RPMI8226 (cell line): ENCODE results near the gene IRX2.

Experiments used
- DNase-seq: peaks from one replicate; pipeline ENCODE4 v3.0.0-alpha.2; 2015

Gene IRX2

GRCh38 chr5:2711446-2712425, 39.7 kb downstream of the IRX2 start:
- no peak for DNase-seq

GRCh38 chr5:2710910-2711309, 40.6 kb downstream of the IRX2 start:
- DNase-seq: peak; percentile 18

GRCh38 chr5:2709976-2710689, 41.3 kb downstream of the IRX2 start:
- DNase-seq: no peak

DNA sequence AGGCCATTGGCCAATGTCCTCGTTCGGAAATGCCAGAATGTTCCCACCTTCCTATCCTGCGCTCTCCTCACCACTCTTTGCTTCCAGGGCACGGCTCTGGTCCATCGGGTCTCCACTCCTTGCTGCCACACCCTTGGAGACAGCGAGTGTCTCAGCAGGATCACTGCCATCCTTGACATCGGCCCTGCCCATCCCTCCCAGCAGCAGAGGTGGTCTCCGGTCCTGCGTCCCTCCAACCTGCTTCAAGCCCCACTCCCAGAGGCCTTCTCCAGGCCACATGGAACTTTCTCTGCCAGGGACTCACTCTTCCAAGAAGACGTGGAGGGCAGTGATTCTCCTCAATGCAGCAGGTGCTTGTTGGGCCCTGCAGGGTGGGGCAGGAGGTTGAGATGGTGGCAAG, 42.7 kb downstream of the IRX2 start:
- no peak for DNase-seq

DNA sequence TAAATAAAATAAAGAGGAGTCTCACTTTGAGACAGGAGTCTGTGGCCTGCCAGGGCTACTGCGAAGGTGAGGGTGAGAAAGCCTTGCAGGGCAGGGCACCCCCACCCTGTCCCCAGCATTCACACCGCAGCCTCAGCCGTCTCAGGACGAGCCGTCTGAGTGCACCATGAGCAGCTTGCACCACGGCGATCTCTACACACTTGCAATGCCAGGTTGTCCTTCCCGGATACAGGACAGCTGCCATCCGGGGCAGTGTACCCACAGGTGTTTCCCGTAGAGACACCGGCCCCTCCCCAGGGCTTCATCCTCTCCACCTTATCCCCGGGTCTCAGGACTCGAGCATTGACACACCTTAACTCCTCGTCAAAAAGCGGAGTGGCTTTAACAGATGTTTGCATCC, 43.3 kb downstream of the IRX2 start:
- no peak for DNase-seq

- DNase-seq: no peak
Observed at GRCh38 chr5:2705861-2706260, 45.6 kb downstream of the IRX2 start.

GRCh38 chr5:2704806-2705645, 46.5 kb downstream of the IRX2 start:
- no peak for DNase-seq

DNA sequence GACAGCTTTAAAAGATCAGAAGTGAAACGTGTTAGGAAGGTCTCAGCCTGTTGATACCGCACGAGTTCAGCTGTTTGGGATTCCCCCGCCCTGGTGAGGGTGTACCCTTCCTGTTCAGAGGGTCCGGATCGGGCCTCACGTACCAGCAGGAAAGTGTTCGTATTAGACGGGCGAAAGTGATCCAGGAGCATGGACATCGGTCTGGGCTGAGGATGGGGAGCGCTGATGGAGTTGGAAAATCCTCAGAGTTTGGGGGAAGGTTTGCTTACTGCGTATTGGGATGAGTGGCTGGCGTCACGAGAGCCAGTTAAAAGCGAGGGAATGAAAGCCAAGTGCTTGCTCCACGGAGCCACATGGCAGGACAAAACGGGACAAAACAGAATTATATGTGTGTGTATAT, 47.4 kb downstream of the IRX2 start:
- no peak for DNase-seq

- DNase-seq: no peak
Observed at GRCh38 chr5:2703615-2704014, 47.9 kb downstream of the IRX2 start.

GRCh38 chr5:2703041-2703440, 48.4 kb downstream of the IRX2 start:
- no peak for DNase-seq

GRCh38 chr5:2702096-2702879, 49.2 kb downstream of the IRX2 start:
- no peak for DNase-seq

DNA sequence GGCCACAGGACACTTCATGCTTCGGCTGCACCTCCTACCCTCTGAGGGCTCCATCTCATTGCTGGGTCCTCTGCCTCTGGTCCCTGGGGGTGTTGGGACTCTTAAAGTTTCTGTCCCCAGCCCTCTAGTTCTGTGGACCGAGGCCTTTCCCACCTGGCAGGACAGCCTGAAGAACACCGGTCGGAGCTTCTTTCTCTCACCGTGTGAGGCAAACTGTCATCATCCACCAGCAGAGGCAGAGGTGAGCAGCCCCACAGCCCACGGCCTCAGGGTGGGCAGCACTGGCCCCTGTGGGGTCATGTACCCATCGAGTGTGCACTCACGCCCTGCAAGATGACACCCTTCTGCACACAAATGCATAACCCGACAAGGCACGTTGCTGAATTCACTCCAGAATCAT, 49.9 kb downstream of the IRX2 start:
- DNase-seq: no peak

DNA sequence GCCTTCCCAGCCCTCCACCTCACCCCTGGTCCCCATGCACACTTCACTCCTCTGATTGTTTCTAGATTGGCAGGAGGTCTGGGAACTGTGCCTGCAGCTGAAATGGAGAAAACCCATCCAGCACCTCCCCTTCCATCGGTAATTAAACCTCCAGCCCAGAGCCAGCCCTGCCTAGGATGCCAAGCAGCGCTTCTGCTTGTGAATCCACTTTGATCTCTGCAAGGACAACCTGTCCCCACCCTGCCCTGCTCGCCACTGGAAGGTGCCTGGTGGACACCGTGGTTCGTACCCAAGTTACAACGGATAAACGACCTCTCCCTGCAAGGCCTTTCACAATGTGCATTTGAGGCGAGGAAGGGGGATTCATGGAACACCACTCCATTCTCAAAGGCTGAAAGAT, 50.6 kb downstream of the IRX2 start:
- no peak for DNase-seq

DNA sequence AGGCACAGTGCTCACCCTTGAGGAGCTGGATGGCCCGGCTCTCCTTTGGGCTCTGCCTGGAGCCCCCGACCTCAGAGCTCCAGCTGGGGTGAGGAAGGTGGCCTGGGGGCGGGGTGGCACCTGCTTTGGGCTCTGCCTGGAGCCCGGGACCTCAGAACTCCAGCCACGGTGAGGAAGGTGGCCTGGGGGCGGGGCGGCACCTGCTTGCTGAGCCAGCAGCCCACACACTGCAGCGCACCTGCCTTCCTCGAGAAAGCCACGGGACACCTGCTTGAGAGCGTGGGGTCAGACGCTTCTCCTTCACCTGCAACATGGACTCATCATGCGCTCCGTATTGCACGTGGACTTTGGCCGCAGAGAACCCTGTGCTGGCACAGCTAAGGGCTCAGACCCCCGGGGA, 51.8 kb downstream of the IRX2 start:
- peak; percentile 78 for DNase-seq

DNA sequence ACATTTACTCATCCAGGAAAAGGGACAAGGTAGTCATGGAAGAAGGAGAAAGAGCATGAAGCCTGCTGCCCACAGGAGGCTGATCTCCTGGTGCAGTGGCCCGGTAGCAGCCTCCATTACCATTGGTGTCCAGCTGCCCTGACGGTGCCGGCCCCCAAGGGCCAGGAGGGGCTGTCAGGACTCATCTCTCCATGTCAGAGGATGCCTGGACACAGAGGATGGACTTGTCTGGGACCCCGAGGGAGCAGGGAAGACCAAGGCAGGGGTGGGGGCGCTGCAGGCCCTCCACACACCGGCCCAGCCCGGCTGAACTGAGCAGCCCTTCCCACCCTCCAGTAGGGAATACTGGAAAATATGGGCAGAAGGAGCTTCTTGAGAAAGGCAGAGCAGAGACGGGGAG, 52.2 kb downstream of the IRX2 start:
- no peak for DNase-seq

DNA sequence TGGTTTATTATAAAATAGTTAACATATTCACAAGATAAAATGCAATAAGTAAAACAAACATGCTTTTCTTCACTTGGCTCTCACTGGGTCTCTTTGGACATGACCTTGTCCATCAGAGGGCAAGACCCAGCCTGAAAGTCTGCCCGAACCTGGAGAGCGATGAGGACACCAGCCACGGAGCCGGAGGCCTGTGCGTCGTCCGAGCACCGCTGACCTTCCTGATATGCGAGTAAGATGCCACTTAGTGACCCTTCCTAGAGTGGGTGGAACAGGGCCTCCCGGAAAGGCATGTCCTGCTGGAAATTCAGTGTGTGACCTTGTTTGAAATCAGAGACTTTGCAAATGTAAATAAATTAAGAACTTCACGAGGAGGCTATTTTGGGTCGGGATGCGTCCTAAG, 52.9 kb downstream of the IRX2 start:
- DNase-seq: no peak

GRCh38 chr5:2697446-2698200, 53.9 kb downstream of the IRX2 start:
- DNase-seq: peak; percentile 60

DNA sequence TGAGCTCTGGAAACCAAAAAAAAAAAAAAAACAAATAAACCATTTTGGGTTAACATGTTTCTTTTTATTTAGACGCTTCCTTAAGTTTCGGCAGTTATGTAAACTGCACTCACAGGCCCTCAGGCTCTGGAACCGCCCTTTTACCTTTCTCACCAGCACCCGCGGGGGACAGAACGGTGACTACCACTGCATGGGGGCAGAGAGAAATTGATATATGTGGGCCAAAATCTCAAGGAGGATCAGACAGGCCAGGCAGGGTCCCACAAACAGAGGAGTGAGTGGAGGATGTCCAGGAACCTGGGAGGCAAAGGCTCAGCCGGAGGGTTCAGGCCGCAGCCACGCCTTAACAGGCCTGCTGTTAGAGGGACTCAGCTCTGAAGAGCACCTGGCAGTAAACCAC, 54.4 kb downstream of the IRX2 start:
- DNase-seq: no peak
